HG03575 (cell line): Measurements from ENCODE around the gene CYLC2.

ENCODE experiments used
- ATAC-seq: cut with Tn5 transposase; IDR thresholded peaks from one replicate; pipeline ENCODE4 v1.9.1; 2021; ENCODE audit not compliant: unreplicated experiment, insufficient number of reproducible peaks, low FRiP score; ENCODE audit errors: extremely low read depth

Gene CYLC2

GRCh38 chr9:102995033-102995432 lies at the start of gene CYLC2:
CYLC2 (plus strand) TSS chr9:102995333; CDS start chr9:102995381, 48 bp downstream.
- no peak for ATAC-seq

- ATAC-seq, result no peak
Measured at GRCh38 chr9:102950346-102950745, 44.8 kb upstream of the CYLC2 start.

- no peak for ATAC-seq
Measured at GRCh38 chr9:102966999-102967398, 28.1 kb upstream of the CYLC2 start.

GRCh38 chr9:102967979-102968378 lies 27.2 kb upstream of the CYLC2 start:
- ATAC-seq, result no peak

GRCh38 chr9:102972780-102973179 lies 22.4 kb upstream of the CYLC2 start:
- ATAC-seq, result no peak

- no peak for ATAC-seq
Measured at GRCh38 chr9:102974530-102974929, 20.6 kb upstream of the CYLC2 start.

- ATAC-seq, result no peak
Measured at GRCh38 chr9:102975251-102975650, 19.9 kb upstream of the CYLC2 start.

- ATAC-seq, result no peak
Measured at GRCh38 chr9:102985162-102985895, 9.8 kb upstream of the CYLC2 start.

GRCh38 chr9:102986425-102986824 lies 8.7 kb upstream of the CYLC2 start:
- no peak for ATAC-seq

- ATAC-seq, result no peak
Measured at GRCh38 chr9:103003689-103004088, 8.6 kb downstream of the CYLC2 start.

- no peak for ATAC-seq
Measured at GRCh38 chr9:103014242-103014641, 19.1 kb downstream of the CYLC2 start.

- ATAC-seq, result no peak
Measured at GRCh38 chr9:103025796-103026195, 30.7 kb downstream of the CYLC2 start.

- no peak for ATAC-seq
Measured at GRCh38 chr9:103037508-103038477, 42.7 kb downstream of the CYLC2 start.

- no peak for ATAC-seq
Measured at GRCh38 chr9:103041961-103042360, 46.8 kb downstream of the CYLC2 start.
